HG03558 (cell line): ENCODE measurements around the gene PLXNA2.

Experiments
- ATAC-seq: cut with Tn5 transposase; IDR thresholded peaks from one replicate; pipeline ENCODE4 v1.9.1; 2021; ENCODE audit warnings: moderate number of reproducible peaks; ENCODE audit not compliant: unreplicated experiment; ENCODE audit errors: extremely low read depth

The PLXNA2 gene

GRCh38 chr1:208225954-208226937 lies 17.9 kb downstream of the PLXNA2 start:
- ATAC-seq: no peak

GRCh38 chr1:208224192-208224713 lies 19.9 kb downstream of the PLXNA2 start:
- no peak for ATAC-seq

- no peak for ATAC-seq
Measured at GRCh38 chr1:208223136-208223535, 21.0 kb downstream of the PLXNA2 start.

- ATAC-seq: no peak
Measured at GRCh38 chr1:208222376-208223126, 21.6 kb downstream of the PLXNA2 start.

DNA sequence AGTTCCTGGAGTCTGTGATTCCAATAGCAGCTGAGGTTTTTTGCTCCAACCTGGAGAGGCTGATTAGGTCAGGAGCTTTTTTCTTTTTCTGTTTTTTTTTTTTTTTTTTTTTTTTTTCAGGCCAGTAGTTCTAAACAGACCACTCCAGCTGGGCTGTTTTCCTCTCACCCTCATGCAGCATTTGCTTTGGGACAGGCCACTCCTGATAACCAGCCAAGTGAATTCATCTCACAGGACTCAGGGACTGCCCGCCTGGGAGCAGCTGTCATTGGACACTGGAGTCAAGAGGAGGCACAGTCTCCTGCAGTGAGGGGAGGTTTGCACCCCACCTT lies 22.9 kb downstream of the PLXNA2 start:
- no peak for ATAC-seq

DNA sequence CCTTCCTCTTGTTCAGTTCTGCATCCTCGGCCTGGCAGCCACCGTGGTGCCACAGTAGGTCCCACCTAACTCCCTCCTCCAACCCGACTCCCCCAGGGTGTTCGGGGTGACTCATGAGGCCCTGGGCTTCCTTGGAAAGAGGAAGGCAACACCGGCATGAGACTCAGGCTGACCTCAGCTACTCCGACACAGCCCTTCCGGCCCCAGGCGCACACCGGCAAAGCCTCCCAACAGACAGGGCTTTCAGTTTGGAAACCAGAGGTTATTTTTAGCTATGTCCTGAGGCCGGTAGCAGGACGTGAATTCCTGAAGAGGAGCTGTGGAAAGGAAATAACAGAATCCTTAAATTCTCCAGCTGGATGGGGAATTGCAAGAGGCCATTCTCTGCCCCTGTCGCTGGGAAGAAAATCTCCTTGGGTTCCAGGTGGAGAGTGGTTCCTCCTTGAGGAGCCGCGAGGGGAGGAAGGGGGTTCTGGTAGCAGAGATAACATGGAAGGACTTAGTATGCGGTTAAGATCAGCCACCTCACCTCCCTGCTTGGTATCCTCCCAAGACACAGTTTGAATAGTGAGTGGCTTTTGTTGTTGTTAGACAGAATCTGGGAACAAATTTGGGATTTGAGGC lies 24.4 kb downstream of the PLXNA2 start:
- no peak for ATAC-seq

- ATAC-seq: no peak
Measured at GRCh38 chr1:208219098-208219658, 25.0 kb downstream of the PLXNA2 start.

DNA sequence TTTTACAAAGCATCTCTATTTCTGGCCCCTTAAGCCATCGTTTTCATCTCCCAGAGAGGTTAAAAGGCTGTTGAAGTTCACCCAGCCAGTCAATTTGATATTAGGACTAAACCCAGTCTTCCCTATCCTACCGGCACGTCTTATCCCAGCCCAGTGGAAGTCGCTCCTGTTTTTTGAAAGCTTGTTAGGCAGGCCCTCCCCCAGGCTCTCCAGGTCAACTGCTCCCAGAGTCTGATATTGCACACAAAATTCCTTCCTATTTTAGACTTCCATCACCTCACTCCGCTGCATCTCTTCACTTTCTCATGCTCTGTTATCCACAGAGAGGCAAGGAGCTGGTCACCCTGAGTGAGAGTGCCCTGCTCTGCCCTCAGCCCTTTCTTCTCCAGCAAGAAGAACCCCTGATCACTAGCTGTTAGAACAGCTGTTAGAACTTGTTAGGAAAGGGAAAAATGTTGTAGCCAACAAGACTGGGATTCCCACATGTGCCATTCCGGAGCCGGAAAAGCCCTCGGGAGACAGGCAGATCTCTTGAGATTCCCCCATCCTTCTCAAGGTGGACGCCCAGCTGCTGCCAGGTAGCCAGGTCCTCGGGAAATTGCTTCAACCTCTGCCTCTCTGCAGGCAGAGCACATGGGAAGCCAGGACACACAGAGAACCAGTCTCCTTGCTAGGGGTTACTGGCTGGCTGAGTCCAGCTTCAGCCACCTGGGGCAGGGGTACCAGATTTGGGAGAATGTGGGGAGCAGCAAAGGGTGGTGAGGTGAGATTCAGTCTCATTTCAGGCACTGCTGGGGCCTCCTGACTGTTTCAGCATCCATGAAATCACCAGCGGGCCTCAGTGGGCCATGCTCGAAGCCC lies 25.7 kb downstream of the PLXNA2 start:
- ATAC-seq: no peak

GRCh38 chr1:208217781-208218180 lies 26.4 kb downstream of the PLXNA2 start:
- no peak for ATAC-seq

DNA sequence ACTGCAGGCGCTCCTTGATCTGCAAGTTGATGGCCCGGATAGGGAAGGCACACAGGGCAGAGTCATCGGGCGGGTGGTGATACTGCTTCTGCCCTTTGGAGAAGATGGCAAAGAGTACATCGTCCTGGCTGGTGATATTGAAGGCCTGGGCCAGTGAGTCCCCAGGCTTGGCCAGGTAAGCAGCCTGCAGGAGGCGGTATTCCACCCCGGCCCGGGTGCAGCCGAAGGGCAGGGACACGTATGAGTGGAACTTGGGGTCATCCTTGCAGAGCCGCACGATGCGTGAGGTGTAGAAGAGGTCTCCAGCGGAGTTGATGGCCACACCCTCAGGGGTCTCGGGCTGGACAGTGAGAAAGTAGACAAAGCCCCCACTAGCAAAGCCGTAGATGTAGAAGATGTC lies 27.4 kb downstream of the PLXNA2 start:
- no peak for ATAC-seq

- ATAC-seq: no peak
Measured at GRCh38 chr1:208216062-208216461, 28.1 kb downstream of the PLXNA2 start.

DNA sequence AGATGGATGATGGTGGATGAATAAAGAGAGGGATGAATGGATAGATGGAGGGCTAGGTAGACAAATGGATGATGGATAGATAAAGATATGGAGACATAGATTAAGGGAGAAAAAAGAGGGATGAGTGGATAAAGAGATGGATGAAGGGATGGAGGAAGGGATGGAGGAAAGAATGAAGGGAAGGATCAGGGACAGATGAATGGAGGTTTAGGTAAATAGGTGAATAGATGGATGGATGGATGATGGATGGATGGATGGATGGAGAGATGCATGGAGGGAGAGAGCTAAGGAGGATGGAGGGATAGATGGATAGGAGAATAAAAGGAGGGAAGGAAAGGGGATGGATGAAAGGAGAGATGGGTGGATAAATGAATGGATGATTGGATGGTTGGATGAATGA lies 28.8 kb downstream of the PLXNA2 start:
- ATAC-seq: no peak

DNA sequence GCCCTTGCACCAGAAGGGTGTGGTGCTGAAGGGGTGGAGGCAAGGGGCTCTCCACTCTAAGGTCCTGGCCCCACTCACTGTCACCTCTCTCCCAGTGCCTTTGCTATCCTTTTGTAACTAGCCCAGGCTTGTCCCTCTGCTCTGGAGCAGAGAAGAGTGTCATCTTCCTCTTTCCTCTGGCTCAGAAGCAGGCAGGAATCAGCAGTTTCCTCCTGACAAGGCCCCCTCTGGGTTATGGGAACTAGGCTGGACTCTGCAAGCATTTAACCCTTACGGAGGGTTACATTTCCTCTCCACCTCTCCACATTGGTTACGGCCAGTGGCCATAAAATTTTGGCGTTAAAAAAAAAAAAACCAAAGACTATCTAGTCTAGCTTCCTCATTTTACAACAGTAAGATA lies 30.4 kb downstream of the PLXNA2 start:
- no peak for ATAC-seq

- ATAC-seq: no peak
Measured at GRCh38 chr1:208212893-208213292, 31.3 kb downstream of the PLXNA2 start.

DNA sequence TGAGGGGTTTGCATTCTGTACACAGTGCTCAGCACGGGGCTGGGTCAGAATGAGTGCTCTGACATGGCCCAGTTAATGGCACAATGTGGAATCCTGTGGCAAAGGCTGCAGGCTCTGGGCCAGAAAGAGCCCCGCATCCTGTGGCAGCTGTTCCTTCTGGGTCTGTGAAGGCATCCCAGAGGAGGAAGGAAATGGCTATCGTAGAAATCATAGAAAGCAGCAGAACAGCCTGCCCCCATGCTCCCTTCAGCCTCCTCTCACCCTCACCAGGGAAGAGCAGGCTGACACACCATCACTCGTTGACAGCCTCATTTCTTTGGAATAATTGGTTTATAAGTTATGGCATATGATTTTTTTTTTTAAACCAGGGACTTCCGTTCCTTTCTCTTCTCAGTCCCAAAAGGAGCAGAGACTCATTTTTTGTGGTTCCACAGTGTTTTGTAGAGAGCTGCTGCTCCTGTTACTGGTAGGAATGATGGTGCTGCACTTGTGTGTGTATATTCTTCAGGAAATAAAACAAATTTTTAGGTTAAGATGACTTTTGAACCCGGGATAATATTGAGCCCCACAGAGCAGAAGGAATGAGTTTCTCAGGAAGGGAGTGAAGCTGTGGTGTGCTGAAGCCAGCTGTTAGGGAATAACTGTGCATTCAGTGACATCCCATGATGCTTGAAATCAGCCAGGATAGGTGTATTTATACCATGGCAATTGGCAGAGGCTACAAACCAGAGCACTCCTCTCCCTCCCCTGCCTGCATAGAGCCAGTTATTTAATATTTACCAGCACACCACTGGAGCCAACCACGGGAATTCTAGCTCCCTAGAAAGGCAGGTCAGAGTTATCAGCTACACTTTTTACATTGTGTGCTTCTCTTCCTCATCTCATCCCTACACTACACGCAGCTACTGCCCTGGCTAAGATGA lies 32.0 kb downstream of the PLXNA2 start:
- no peak for ATAC-seq

- no peak for ATAC-seq
Measured at GRCh38 chr1:208209896-208210589, 34.1 kb downstream of the PLXNA2 start.

GRCh38 chr1:208209286-208209685 lies 34.9 kb downstream of the PLXNA2 start:
- no peak for ATAC-seq

DNA sequence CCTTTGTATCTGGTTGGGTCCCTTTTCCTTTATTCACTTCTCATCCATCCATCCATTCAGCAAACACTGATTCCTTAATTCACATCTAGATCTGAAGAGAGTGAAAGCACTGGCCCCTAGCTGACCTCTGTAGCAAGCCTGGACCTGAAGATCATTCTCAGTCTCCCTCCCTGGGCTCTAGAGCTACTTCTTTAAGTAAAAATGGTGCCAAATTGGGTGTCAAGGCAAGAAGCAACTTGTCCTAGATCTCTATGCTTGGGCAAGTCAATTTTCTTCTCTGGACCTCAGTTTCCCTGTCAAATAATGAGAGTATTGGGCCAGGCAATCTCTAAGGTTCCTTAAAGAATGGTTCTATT lies 36.1 kb downstream of the PLXNA2 start:
- ATAC-seq: no peak
